ENCODE measurements around the gene PHC2. TPM values are rescaled to one million over a fixed set of nuclear protein-coding genes. Genes with fewer than 3 reads are reported as not detected.
A peak's percentile ranks its signal among the peaks of the same experiment; 100 is the strongest.

PHC2 gene
- total RNA-seq, 1 donor from 2014 or later: 144 TPM

- no peak for DNase-seq (ENCODE audit: extremely low read depth, low read depth, low spot score)
Measured at GRCh38 chr1:33454646-33455282, 23.9 kb upstream of the PHC2 start.

GRCh38 chr1:33446590-33446989 is 15.7 kb upstream of the PHC2 start:
- no peak for DNase-seq (ENCODE audit: extremely low read depth, low read depth, low spot score)

- no peak for DNase-seq (ENCODE audit: extremely low read depth, low read depth, low spot score)
Measured at GRCh38 chr1:33445108-33445507, 14.2 kb upstream of the PHC2 start.

- DNase-seq (ENCODE audit: extremely low read depth, low read depth, low spot score): no peak
Measured at GRCh38 chr1:33443705-33444180, 12.8 kb upstream of the PHC2 start.

GRCh38 chr1:33443080-33443704 is 12.3 kb upstream of the PHC2 start:
- DNase-seq (ENCODE audit: extremely low read depth, low read depth, low spot score): no peak

- no peak for DNase-seq (ENCODE audit: extremely low read depth, low read depth, low spot score)
Measured at GRCh38 chr1:33442141-33442540, 11.2 kb upstream of the PHC2 start.

GRCh38 chr1:33441088-33441745 is 10.3 kb upstream of the PHC2 start:
- no peak for DNase-seq (ENCODE audit: extremely low read depth, low read depth, low spot score)

GRCh38 chr1:33439662-33440061 is 8.8 kb upstream of the PHC2 start:
- DNase-seq (ENCODE audit: extremely low read depth, low read depth, low spot score): no peak

GRCh38 chr1:33438364-33439160 is 7.7 kb upstream of the PHC2 start:
- DNase-seq (ENCODE audit: extremely low read depth, low read depth, low spot score): no peak

GRCh38 chr1:33436557-33437285 is 5.8 kb upstream of the PHC2 start:
- DNase-seq (ENCODE audit: extremely low read depth, low read depth, low spot score): no peak

GRCh38 chr1:33435096-33435820 is 4.4 kb upstream of the PHC2 start:
- DNase-seq (ENCODE audit: extremely low read depth, low read depth, low spot score): no peak

GRCh38 chr1:33434363-33434750 is 3.5 kb upstream of the PHC2 start:
- no peak for DNase-seq (ENCODE audit: extremely low read depth, low read depth, low spot score)

GRCh38 chr1:33433509-33434362 is 2.8 kb upstream of the PHC2 start:
- peak; percentile 81 for DNase-seq (ENCODE audit: extremely low read depth, low read depth, low spot score)

- DNase-seq (ENCODE audit: extremely low read depth, low read depth, low spot score): no peak
Measured at GRCh38 chr1:33429856-33430691, 821 bp downstream of the PHC2 start.

GRCh38 chr1:33429332-33429731 is 1.6 kb downstream of the PHC2 start:
- DNase-seq (ENCODE audit: extremely low read depth, low read depth, low spot score): no peak

GRCh38 chr1:33428661-33429060 is 2.2 kb downstream of the PHC2 start:
- no peak for DNase-seq (ENCODE audit: extremely low read depth, low read depth, low spot score)

- DNase-seq (ENCODE audit: extremely low read depth, low read depth, low spot score): no peak
Measured at GRCh38 chr1:33426916-33427315, 4.0 kb downstream of the PHC2 start.

GRCh38 chr1:33425900-33426299 is 5.0 kb downstream of the PHC2 start:
- no peak for DNase-seq (ENCODE audit: extremely low read depth, low read depth, low spot score)

Measured in glomerular endothelial cell (primary cell).